ENCODE data around the gene RCN2. TPM values are rescaled to one million over a fixed set of nuclear protein-coding genes. Genes with fewer than 3 reads are reported as not detected.

The RCN2 gene
- total RNA-seq, 3 donors from 2014 or later = 40.6 to 47.2 (median 46.2) TPM

GRCh38 chr15:76935620-76936019 is 4.1 kb downstream of the RCN2 start:
- Histone ChIP-seq H3K9me3 (no peaks in the 10 kb centered on the region), H3K27me3 (no peaks in the 10 kb centered on the region), H3K4me3 (no peak overlapping the region), H3K4me1 (no peaks in the 10 kb centered on the region), H3K27ac (no peak overlapping the region), H3K36me3 (no peaks in the 10 kb centered on the region)
- intact Hi-C loops (cut with DNase I; ENCODE audit: low total_unique reads) = no loop called here
- TF ChIP-seq, protein P1, sequence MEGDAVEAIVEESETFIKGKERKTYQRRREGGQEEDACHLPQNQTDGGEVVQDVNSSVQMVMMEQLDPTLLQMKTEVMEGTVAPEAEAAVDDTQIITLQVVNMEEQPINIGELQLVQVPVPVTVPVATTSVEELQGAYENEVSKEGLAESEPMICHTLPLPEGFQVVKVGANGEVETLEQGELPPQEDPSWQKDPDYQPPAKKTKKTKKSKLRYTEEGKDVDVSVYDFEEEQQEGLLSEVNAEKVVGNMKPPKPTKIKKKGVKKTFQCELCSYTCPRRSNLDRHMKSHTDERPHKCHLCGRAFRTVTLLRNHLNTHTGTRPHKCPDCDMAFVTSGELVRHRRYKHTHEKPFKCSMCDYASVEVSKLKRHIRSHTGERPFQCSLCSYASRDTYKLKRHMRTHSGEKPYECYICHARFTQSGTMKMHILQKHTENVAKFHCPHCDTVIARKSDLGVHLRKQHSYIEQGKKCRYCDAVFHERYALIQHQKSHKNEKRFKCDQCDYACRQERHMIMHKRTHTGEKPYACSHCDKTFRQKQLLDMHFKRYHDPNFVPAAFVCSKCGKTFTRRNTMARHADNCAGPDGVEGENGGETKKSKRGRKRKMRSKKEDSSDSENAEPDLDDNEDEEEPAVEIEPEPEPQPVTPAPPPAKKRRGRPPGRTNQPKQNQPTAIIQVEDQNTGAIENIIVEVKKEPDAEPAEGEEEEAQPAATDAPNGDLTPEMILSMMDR (IDR thresholded peaks at IDR 0.05) = no peak
- no peak for TF ChIP-seq POLR2AphosphoS5 (IDR thresholded peaks at IDR 0.05)
- TF ChIP-seq POLR2A (IDR thresholded peaks at IDR 0.05) = no peak
- no peak for DNase-seq (ENCODE audit: low spot score in 2 of 2)

DNA sequence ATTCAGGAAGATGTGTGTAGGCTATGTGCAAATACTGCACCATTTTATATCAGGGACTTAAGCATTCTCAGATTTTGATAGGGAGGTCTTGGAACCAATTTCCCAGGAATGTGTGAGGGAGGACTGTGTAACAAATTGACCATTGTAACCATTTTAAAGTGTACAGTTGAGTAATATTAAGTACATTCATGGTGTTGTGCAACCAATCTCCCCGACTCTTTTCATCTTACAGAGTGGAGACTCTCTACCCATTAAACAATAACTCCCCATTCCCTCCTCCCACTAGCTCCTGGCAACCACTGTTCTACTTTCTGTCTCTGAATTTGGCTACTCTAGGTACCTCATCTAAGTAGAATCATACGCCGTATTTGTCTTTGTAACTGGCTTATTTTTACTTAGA is 5.1 kb downstream of the RCN2 start:
- intact Hi-C loops (cut with DNase I; ENCODE audit: low total_unique reads) = no loop called here
- no peaks in the 10 kb centered on the region for H3K27me3 ChIP-seq
- H3K27ac ChIP-seq = no peak overlapping the region
- TF ChIP-seq POLR2A (IDR thresholded peaks at IDR 0.05) (no peak), POLR2AphosphoS5 (IDR thresholded peaks at IDR 0.05) (no peak)
- TF ChIP-seq, protein P1 (IDR thresholded peaks at IDR 0.05) = no peak
- DNase-seq (ENCODE audit: low spot score in 2 of 2) = no peak
- H3K4me1 ChIP-seq = no peaks in the 10 kb centered on the region
- peaks cover 4% of the 10 kb centered on the region for H3K36me3 ChIP-seq
- no peak overlapping the region for H3K4me3 ChIP-seq
- no peaks in the 10 kb centered on the region for H3K9me3 ChIP-seq

- H3K9me3 ChIP-seq = no peaks in the 10 kb centered on the region
- no peak overlapping the region for H3K4me3 ChIP-seq
- DNase-seq (ENCODE audit: low spot score in 2 of 2) = no peak
- H3K27ac ChIP-seq = no peak overlapping the region
- intact Hi-C loops (cut with DNase I; ENCODE audit: low total_unique reads) = no loop called here
- H3K36me3 ChIP-seq = peaks cover 6% of the 10 kb centered on the region
- no peaks in the 10 kb centered on the region for H3K4me1 ChIP-seq
- H3K27me3 ChIP-seq = no peaks in the 10 kb centered on the region
- TF ChIP-seq, protein P1 (IDR thresholded peaks at IDR 0.05) = no peak
- no peak for TF ChIP-seq POLR2A (IDR thresholded peaks at IDR 0.05)
- TF ChIP-seq POLR2AphosphoS5 (IDR thresholded peaks at IDR 0.05) = no peak
These were observed 7.2 kb downstream of the RCN2 start for GRCh38 chr15:76938752-76939151.

DNA sequence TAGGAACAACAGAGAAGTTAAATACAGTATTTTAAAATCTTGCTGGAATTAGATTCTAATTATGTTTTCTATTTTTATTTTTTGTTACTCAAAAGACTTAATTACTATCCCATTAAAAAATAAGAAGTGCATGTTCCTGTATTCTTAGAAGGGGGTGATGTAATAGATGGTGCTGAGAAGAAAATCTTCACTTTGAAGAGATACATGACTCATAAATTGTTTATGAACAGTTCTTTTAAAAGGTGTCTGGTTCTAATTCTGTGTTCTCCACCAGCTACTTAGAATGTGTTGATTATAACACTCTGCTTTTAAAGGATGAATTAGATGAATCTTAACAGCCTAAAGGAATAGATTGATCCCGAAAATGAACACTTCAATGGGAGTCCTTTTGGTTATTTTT is 8.2 kb downstream of the RCN2 start:
- DNase-seq (ENCODE audit: low spot score in 2 of 2) = no peak
- Histone ChIP-seq H3K27me3 (no peaks in the 10 kb centered on the region), H3K36me3 (peaks cover 6% of the 10 kb centered on the region), H3K4me1 (no peaks in the 10 kb centered on the region), H3K9me3 (no peaks in the 10 kb centered on the region), H3K4me3 (no peak overlapping the region), H3K27ac (no peak overlapping the region)
- no peak for TF ChIP-seq POLR2AphosphoS5 (IDR thresholded peaks at IDR 0.05)
- TF ChIP-seq, protein P1 (IDR thresholded peaks at IDR 0.05) = no peak
- TF ChIP-seq POLR2A (IDR thresholded peaks at IDR 0.05) = no peak
- intact Hi-C loops (cut with DNase I; ENCODE audit: low total_unique reads) = no loop called here

DNA sequence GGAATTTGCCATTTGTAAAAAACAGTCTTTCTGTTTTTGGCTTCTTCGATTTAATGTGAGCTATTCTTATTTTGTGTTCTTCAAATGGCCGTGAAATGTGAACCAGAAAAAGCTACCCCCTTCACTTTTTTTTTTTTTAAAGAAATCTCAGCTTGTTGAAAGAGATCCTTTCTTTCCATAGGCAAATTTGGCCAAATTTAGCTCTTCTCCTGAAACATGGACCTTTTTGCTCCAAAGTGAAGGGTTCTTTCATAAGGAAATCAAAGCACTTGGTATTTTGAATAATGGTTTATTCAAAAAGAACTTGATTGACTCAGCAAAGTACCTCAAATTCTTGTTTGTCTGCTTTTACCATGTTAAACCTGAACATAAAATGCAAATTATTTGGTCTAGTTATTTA is 10.1 kb downstream of the RCN2 start:
- Histone ChIP-seq H3K36me3 (peaks cover 6% of the 10 kb centered on the region), H3K27ac (no peak overlapping the region), H3K4me3 (no peak overlapping the region), H3K9me3 (no peaks in the 10 kb centered on the region), H3K4me1 (no peaks in the 10 kb centered on the region), H3K27me3 (no peaks in the 10 kb centered on the region)
- intact Hi-C loops (cut with DNase I; ENCODE audit: low total_unique reads) = no loop called here
- no peak for DNase-seq (ENCODE audit: low spot score in 2 of 2)
- no peak for TF ChIP-seq POLR2AphosphoS5 (IDR thresholded peaks at IDR 0.05)
- TF ChIP-seq POLR2A (IDR thresholded peaks at IDR 0.05) = no peak
- TF ChIP-seq, protein P1 (IDR thresholded peaks at IDR 0.05) = no peak

All from breast epithelium (tissue), 4 donors.